Bronchial epithelial cell (primary cell): ENCODE measurements around the gene GPC1. TPM values are rescaled to one million over a fixed set of nuclear protein-coding genes. Genes with fewer than 3 reads are reported as not detected.

Experiments
- DNase-seq: peaks from one replicate; pipeline ENCODE4 v3.0.0-alpha.2; 2010; ENCODE audit warnings: low read depth
- FAIRE-seq: peaks from 2 replicates; lab custom pipeline; 2011; peaks lifted over from hg19 to GRCh38; lab: Jason Lieb, UNC
- H3K27me3 ChIP-seq: 2 replicates; pipeline ENCODE4 v1.5.1; 2011; ENCODE audit warnings: low read length; ENCODE audit not compliant: control insufficient read depth, insufficient read depth
- H3K36me3 ChIP-seq: 2 replicates; pipeline ENCODE4 v1.5.1; 2011; ENCODE audit warnings: low read length; ENCODE audit not compliant: control insufficient read depth, insufficient read depth
- H3K4me3 ChIP-seq: 2 replicates; pipeline ENCODE4 v1.5.1; 2011; ENCODE audit warnings: mild to moderate bottlenecking, low read depth, low read length, control low read depth
- total RNA-seq: library from RNA; depleted of rRNA; stranded (reverse); fragments of >200 nt; gene quantifications from 2 replicates; pipeline ENCODE4 v1.2.1, GENCODE V29; 2014
- TF ChIP-seq, protein P1 (sequence below): IDR thresholded peaks from 2 replicates; pipeline ENCODE4 v1.5.1; 2011; ENCODE audit warnings: mild to moderate bottlenecking, moderate library complexity, low read length, control low read depth, inconsistent platforms; ENCODE audit not compliant: insufficient read depth, severe bottlenecking

GPC1 gene
- total RNA-seq, 1 donor from 2014 or later = 65.8 TPM

DNA sequence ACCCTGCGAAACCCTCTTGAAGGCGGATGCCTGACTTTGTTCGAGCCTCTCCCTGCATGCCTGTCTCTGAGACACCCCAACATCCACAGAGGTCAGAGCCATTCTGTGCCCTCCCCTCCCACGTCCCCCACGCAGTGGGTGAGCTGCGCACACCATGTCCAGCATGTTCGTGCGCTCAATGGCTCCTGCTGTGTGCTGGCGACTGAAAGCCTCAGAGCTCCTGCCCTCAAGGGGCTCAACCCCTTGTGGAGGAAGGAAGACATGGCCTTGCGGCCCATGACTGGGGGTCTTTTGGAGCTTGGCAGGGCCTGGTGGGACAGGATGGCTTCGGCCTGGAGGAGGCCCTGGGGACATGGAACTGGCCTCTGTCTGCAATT lies 76.6 kb downstream of the GPC1 start:
- DNase-seq (no peak), FAIRE-seq (no peak)
- no peaks in the 10 kb centered on the region for H3K27me3 ChIP-seq
- no peak overlapping the region for H3K4me3 ChIP-seq
- H3K36me3 ChIP-seq = no peaks in the 10 kb centered on the region
- TF ChIP-seq, protein P1, sequence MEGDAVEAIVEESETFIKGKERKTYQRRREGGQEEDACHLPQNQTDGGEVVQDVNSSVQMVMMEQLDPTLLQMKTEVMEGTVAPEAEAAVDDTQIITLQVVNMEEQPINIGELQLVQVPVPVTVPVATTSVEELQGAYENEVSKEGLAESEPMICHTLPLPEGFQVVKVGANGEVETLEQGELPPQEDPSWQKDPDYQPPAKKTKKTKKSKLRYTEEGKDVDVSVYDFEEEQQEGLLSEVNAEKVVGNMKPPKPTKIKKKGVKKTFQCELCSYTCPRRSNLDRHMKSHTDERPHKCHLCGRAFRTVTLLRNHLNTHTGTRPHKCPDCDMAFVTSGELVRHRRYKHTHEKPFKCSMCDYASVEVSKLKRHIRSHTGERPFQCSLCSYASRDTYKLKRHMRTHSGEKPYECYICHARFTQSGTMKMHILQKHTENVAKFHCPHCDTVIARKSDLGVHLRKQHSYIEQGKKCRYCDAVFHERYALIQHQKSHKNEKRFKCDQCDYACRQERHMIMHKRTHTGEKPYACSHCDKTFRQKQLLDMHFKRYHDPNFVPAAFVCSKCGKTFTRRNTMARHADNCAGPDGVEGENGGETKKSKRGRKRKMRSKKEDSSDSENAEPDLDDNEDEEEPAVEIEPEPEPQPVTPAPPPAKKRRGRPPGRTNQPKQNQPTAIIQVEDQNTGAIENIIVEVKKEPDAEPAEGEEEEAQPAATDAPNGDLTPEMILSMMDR = no peak

DNA sequence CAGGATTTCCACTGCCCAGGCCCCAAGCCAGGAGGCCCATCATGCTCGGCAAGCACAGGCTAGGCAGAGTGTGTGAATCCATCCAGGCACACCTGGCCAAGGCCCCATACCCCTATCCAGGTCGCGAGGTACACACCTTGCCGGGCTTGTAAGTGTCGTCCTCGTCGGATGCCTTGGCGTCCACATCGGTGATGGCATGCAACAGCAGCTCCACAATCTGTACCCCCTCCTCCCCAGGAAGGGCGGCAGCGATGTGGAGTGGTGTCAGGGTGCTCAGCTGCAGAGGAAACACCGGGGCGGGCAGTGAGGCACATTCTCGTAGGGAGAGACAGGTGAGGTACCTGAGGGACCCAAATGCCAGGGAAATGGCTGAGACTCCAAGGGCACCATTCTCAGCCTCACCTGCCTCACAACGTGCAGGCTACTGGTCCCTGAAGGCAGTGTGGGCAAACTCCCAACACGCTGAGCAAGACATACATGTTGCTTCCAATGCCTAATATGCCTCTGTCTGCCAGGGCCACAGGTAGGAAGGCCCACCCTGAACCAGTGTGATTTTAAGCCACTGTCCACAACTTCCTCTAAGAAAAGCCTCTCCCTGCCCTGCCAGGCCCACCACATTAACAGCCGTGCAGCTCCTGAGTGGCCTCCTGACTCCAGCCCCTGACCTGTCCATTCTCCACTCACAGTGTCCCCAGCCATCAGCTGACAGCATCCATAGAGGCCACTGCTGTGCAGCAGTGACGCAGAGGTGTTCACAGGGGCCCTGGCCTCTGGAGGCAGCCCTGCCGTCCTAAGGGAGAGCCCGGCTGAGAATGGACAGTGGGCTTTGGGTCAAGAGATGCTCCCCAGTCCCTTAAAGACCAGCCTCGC lies 77.4 kb downstream of the GPC1 start:
- no peak for DNase-seq
- Histone ChIP-seq H3K4me3 (no peak overlapping the region), H3K36me3 (no peaks in the 10 kb centered on the region), H3K27me3 (no peaks in the 10 kb centered on the region)
- FAIRE-seq = peak; percentile 77
- TF ChIP-seq, protein P1 = no peak

DNA sequence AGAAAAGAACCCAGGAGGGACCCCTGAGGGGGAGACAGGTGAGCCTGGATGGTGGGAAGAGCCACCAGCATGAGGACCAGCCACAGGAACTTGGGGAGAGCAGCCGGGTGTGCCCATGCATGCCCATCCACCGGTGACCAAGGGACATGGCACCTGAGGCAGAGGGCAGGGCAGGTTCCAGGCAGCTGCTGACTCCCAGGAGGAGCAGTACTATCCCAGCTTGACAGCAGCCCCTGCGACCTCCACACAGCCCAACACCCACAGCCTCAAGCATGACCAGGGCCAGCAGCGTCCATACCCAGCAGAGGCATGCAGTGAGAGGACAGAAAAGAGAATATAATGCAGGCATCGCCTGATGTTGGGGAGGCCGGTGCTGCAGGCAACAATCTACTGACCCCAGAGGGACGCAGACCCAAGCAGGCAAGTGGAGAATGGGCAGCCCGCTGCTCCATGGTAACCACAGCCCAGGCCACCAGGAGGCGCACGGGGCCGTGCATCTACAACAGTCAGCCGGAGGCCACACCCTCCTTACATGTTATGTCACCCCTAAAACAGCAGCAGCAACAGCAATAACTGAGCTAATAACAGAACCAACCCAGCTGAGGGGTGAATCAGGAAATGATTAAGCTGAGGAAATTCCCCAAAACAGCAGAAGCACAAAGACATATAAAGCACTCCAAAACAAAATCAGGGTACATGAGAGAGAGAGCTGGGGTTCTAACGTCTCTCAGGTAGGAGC lies 78.3 kb downstream of the GPC1 start:
- FAIRE-seq (peak; percentile 55), DNase-seq (peak; percentile 82)
- Histone ChIP-seq H3K36me3 (no peaks in the 10 kb centered on the region), H3K4me3 (no peak overlapping the region), H3K27me3 (no peaks in the 10 kb centered on the region)
- TF ChIP-seq, protein P1 = peak; percentile 94

DNA sequence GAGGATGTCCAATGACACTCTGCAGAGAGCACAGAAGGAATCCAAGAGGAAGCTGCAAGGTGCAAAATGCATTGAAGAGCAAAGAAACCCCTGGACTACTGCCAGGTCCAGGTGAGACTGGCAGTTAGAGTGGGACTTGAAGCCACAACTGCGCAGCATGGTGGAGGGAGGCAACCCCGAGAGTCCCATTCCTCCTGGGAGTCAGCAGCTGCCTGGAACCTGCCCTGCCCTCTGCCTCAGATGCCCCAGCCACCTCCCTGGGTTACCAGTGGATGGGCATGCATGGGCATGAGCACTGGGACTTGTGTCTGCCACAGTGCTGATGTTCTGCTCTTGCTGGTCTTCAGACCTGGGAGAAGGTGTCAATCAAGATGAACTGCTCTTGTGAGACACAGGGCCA lies 79.2 kb downstream of the GPC1 start:
- Histone ChIP-seq H3K27me3 (no peaks in the 10 kb centered on the region), H3K4me3 (no peak overlapping the region), H3K36me3 (no peaks in the 10 kb centered on the region)
- FAIRE-seq (no peak), DNase-seq (peak; percentile 50)
- TF ChIP-seq, protein P1 = no peak

DNA sequence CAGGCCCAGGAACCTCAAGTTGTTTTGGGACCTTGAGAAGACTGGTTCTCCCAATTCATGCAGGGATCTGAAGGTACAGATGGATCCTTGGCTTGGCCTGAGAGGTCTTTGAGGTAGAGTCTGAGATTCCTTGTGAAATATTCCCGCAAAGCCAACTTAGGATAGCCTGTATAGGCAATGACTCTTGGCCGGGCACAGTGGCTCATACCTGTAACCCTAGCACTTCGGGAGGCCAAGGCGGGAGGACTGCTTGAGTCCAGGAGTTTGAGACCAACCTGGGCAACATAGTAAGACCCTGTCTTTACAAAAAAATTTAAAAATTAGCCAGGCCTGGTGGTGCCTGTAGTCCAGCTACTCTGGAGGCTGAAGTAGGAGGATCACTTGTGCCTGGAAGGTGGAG lies 81.9 kb downstream of the GPC1 start:
- FAIRE-seq (no peak), DNase-seq (no peak)
- TF ChIP-seq, protein P1 = no peak
- Histone ChIP-seq H3K36me3 (no peaks in the 10 kb centered on the region), H3K27me3 (peaks cover 2% of the 10 kb centered on the region), H3K4me3 (no peak overlapping the region)

Other genes with a start within 250 kb of the GPC1 start
- 10.8 and 15.8 TPM in 2 replicates for gene ANKMY1, start 122.3 kb downstream of the GPC1 start, total RNA-seq
- gene DUSP28, start 124.7 kb downstream of the GPC1 start, total RNA-seq = 1.9 and 2.1 TPM in 2 replicates
- gene RNPEPL1, start 132.8 kb downstream of the GPC1 start, total RNA-seq = 10.8 and 12.3 TPM in 2 replicates
- gene CAPN10, start 151.1 kb downstream of the GPC1 start, total RNA-seq = 13.4 and 22.4 TPM in 2 replicates
- gene GPR35, start 189.8 kb downstream of the GPC1 start, total RNA-seq = 0.26 and 0.38 TPM in 2 replicates
- gene AQP12B, start 247.2 kb downstream of the GPC1 start, total RNA-seq = not detected in 2 replicates